HEK293T (cell line): ENCODE results near the gene ZNF549.

Source experiments
- ARNT ChIP-seq: fragments of 450-650 bp; IDR thresholded peaks from 2 replicates; pipeline ENCODE4 v1.6.1; 2017; ENCODE audit warnings: mild to moderate bottlenecking
- CTBP1 ChIP-seq: fragments of 450-650 bp; IDR thresholded peaks from 2 replicates; pipeline ENCODE4 v1.6.1; 2016; ENCODE audit warnings: borderline replicate concordance
- FOXA1 ChIP-seq: fragments of 450-650 bp; IDR thresholded peaks from 2 replicates; pipeline ENCODE4 v1.6.1; 2016; ENCODE audit warnings: mild to moderate bottlenecking

- TF ChIP-seq CTBP1 (no peak), ARNT (no peak), FOXA1 (no peak)
These were observed at the start of gene ZNF549 for GRCh38 chr19:57527136-57527881.
